ENCODE data around the gene SMTNL1.

DNA sequence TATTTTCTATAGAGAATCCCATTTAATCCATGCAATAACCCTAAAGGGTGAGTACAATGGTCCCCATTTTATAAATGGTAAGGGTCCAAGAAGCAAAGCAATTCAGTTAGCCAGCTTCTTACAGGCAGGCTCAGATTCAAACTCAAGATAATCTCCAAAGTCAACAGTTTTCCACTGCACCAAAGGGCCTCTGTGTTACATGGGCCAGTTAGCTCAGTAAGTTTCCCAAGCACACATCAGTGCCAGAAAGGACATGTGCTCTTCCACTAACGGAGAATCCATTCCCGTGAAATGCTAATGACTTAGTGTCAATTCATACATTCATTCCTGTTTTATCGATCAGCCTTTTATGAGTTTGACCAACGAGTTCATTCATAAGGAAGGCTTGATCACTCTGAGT, 32.9 kb upstream of the SMTNL1 start:
- TF ChIP-seq, protein P1, sequence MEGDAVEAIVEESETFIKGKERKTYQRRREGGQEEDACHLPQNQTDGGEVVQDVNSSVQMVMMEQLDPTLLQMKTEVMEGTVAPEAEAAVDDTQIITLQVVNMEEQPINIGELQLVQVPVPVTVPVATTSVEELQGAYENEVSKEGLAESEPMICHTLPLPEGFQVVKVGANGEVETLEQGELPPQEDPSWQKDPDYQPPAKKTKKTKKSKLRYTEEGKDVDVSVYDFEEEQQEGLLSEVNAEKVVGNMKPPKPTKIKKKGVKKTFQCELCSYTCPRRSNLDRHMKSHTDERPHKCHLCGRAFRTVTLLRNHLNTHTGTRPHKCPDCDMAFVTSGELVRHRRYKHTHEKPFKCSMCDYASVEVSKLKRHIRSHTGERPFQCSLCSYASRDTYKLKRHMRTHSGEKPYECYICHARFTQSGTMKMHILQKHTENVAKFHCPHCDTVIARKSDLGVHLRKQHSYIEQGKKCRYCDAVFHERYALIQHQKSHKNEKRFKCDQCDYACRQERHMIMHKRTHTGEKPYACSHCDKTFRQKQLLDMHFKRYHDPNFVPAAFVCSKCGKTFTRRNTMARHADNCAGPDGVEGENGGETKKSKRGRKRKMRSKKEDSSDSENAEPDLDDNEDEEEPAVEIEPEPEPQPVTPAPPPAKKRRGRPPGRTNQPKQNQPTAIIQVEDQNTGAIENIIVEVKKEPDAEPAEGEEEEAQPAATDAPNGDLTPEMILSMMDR (IDR thresholded peaks at IDR 0.05): no peak
- TF ChIP-seq POLR2A (IDR thresholded peaks at IDR 0.05): no peak

All from esophagus squamous epithelium (tissue), 4 donors.